Stimulated activated CD8-positive, alpha-beta memory T cell treated with anti-CD3 and anti-CD28 coated beads, Interleukin-7, amount 100 ng/mL, for 48 hours (primary cell): ENCODE measurements around the gene NUP188.

Experiments
- DNase-seq, 2 donors: peaks; one replicate each; pipeline ENCODE4 v3.0.0-alpha.2; 2020; ENCODE audit warnings: low read depth in 1 of 2; ENCODE audit errors: extremely low read depth in 1 of 2

The NUP188 gene

DNA sequence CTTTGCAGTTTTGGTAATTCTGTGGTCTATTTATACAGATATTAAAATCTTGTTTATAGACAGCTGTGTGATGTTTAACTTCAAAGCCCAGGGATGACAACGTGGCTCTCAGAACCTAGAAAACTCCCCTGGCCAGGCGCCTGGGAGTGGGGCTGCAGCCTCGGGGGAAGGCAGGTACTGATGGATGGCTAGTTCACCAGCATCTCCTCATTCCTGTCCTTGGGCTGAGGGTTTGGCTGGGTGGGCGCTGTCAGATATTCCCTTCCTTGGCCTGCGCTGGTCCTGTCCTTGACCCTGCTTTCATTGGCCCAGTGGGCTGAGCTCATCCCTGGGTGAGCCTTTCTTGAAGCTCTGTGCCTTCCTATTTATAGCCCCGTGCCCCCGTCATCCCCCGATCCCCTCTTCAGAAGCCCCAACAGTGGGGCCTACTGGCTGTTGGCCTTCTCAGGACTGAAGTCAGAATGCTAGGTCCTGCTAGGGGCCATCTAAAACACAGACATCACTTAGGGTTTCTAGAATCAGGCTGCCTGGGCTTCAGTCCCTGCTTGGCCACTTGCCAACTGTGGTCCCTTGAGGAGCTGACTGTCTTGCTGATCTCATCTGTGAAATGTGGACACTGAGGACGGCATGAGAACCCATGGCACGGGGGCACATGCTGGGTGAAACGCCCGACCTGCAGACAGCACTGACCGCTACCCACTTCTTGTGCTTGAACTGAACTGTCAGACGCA lies 59.7 kb downstream of the NUP188 start:
- DNase-seq = no peak

DNA sequence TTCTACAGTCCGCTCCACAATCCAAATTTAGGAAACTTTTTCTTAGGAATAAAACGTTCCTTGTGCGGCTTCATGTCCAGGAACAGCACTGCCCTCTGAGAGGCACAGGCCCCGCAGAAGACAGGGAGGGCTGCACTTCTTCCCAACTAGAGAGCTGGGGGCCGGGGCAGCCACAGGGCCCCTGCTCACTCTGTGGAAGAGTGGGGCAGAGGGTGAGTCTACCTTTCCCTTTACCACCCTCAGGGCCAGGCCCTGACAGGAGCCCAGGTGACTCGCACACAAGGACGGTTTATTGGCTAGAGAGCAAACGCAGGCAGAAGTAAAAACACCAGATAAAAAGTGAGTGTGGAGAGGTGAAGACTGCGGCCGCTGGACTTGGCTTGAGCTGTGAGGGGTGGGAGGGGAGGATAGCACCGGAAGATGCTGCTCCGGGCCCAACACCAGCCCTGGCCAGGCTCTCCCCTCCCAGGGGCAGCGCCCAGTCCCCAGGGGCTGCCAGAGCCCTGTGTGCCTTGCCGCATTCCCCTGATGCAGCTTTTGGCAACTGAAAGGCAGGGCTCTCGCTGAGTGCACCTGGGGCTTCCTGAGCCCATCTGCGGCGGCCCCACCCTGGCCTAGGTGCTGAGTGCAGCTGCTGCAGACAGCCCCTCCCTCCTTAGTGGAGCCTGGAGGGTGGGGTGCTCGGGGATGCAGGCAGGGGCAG lies 60.4 kb downstream of the NUP188 start:
- DNase-seq = no peak

DNA sequence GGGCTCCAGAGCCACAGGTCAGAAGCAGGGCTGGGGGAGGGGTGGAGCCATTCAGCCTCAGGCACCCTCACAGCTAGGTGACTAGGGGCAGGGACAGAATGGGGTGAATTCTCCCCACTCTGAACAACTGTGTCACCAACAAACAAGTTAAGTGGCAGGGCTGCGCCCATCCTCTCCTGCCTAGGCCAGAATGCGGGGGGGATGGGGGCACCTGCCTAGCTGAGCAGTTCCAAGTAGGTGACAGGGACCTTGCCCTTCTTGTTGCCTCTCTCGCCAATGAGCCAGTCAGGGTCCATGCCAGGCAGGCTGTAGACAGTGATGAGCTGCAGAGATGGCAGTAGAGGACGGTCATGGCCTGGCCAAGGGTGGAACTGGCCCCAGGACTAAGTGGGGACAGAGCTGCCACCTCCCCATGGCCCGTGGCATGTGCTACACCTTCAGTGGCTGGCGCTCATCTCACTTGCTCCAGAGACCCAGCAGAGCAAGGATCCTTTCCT lies 61.0 kb downstream of the NUP188 start:
- DNase-seq = no peak

DNA sequence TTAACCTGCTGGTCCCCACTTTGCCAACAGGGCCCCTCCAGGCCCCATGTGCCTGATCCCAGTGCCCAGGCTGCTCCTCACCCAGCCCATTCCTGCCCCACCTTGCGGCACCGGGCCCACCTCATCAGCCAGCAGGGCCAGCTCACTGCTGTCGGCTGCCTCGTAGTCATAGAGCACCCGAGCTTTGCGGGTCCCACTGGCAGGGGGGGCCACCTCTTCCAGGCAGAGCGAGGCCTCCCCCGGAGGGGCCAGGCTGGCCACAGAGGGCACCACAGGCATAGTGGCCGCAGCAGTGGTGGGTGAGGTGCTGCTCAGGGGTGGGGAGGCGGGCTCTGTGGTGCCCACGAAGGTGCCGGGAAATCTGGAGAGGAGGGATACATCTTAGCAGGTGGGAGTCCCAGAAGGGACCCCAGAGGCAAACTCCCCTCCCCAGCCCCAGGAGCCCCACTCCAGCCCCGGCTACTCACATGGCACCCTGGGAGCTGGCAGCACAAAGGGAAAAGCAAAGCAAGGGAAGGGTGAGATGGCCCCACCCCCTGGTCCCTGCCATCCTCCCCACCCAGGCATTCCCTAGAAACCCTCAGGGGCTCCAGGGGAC lies 61.6 kb downstream of the NUP188 start:
- DNase-seq = no peak

DNA sequence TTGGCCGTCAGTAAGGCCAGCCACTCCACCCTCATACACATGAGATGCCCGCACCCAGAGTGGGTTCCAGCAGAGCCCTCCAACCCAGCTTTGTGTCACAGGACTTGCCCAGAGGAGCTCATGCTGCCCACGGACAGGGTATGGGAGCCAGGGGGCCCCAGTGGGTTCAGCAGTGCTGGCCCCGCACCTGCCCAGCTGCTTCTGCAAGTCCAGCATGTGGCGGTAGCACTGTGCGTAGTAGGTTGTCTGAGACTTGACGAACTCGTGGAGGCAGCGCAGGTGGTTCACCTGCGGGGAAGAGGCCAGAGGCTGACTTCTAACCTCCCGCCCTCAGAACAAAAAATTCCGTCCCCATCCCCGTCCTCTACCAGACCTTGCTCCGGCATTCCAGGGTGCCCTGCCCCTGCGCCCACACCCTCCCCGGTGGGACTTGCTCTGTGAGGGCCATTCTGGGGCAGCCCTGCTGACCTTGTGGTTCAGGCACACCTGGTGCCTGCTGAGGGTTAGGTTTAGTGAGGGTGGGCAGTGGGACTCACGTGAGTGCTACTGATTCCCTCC lies 62.2 kb downstream of the NUP188 start:
- no peak for DNase-seq

DNA sequence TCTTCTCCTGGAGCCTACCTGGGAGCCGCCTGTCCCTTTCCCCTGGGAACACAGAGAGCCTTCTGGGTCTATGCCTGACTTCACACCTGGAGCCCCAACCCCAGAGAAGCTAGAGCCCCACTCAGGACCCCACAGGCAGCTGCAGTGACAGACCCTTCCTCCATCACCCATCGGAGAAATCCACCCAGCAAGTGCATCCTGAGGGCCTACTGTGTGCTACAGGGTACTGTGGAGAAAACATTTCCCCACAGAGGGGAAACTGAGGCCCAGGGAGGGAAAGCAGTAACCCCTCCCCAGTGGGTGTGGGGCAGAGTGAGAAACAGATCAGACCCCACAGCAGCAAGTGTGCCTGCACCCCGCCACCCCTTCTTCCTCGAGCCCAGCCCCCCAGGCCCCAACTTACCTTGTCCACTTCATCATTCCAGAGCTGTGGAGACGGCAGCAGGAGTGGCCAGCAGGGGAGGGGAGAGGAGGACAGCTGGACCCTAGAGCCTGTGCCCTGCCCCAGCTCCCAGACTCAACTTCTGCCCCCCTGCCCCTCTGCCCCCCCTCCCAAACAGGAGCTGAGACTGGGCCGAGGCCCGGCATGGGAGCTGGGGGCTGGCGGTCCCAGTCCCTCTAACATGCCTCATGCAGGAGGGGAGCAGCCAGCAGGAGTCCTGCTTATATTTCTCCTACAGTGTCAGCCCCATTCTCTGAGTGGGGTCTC lies 62.9 kb downstream of the NUP188 start:
- DNase-seq = no peak

DNA sequence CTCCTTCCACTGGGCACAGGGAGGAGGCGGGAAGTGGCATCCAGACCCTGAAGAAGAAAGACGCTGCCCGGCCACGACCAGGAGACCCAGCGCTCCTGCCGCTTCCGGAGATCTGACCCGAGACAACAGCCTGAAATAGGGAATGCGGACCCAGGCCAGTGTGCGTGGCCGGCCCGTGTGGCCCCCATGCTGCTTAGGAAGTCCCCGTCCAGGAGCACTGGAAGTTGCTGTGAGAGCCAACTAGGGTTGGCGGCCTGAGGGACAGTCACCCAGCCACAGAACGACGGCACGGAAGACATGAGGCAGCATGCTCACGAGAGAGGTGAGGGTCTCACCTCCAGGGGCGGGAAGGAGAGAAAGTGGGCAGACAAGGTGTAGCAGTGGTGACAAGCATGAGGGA lies 63.7 kb downstream of the NUP188 start:
- no peak for DNase-seq

DNA sequence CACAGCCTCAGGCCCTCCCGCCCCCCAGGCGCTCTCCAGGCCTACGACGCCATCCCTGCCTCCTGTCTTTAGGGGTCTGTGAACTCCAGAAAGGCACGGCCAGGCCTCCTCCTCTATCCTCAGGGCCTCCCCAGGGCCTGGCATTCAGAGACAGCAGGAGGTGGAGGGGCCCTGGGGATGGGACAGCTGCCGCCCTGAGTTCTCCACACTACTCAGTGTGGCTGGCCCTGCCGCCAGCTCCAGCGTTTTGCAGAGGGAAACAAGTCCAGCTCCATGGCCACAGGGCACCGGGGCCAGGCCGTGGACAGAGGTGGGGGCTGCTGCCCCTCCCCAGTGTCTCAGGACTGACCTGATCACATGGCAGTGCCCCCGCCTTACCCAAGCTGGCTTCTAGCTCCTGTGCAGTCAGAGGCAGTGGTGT lies 64.3 kb downstream of the NUP188 start:
- no peak for DNase-seq

DNA sequence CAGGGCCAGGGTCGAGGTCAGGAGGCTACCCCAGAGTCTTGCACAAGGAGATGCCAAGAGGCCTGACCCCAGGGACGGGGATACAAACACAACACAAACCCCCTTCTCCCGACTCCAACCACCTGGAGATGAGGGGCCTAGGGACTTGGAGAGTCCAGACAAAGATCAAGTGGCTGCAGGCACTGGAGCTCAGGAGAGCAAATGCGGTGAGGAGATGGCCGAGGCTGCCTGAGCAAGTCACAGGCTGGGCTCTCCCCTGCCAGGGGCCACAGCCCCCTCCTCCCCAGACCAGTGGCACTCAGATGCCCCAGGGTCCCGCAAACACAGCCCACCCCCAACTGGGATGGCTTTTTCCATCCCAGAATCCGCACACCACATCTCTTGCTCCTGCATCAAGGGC lies 64.8 kb downstream of the NUP188 start:
- no peak for DNase-seq

DNA sequence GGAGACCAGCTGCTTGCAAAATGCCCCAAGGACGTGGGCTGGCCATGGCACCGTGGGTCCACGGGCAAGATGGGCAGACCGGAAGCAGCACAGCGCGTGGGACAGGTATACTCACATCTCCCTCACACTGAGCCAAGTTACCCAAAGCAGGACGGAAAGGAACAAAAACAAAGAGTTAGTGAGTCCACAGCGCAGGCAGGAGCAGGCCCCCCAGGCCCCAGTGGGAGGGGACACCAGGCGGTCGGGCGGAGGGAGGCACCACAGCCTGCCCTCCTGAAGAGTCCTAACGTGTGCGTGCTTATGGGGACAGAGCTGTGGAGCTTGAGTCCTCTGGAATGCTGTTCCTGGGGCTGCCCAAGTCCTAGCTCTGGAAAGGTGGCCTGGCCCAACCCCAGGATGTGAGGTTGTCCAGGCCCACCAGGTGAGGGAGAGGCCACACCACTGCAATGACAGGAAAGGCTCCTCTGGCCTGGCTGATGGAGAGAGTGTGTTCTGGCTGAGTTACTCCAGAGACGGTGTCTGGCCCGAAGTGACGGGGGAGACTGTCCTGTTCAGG lies 65.5 kb downstream of the NUP188 start:
- DNase-seq = no peak

DNA sequence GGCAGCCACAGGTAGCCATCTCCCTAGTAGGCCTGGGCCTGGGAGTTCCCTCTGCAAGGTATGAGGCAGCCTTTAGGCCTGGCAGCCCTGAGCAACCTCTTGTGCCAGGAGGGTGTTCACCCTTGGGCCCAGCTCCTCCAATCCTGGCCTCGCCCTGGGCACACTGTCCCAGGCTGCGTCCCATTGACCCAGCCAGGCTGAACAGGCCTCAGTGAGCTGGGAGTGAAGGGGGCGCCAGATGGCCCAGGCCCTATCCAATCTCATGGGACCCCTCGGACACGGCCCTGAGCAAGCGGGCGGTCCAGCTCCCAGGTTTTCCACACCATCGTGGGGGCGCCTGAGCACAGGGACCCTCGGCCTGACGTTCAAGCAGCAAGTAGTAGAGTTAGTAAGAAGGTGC lies 66.2 kb downstream of the NUP188 start:
- DNase-seq = no peak

DNA sequence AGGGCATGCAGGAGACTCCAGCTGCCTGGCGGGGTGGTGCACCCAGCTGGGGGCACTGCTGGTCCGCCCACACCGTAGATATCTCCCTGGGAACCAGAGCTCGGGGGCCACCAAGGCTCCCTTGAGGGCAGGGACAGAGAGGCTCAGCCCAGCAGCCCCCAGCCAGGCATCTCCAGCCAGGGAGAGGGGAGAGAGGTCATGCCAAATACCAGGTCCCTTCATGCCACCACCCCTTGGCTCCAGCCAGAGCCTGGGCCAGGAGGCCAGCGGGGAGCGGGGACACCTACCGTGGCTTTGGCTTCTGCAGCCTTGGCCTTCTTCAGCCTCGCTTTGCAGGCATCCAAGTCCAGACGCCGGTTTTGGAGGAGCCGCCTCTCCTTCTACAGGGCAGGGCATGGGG lies 66.6 kb downstream of the NUP188 start:
- DNase-seq = no peak

DNA sequence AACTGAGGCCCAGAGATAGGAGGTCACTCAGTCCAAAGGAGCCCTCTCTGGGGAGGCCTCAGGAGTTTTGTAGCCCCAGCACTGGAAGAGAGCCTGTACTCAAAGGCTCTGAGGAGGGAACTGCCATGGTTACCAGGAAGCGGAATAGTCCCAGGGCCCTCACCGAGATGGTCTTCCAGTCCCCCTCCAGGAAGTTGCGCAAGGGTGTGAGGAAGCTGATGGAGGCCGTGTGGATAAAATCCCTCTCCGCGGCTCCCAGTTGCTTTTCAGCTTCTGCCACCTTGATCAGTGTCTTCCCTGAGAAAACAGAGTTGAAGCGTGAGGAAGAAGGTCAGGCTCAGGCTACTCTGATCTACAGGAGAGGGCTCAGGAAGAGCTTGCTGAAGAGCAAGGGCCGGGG lies 67.1 kb downstream of the NUP188 start:
- no peak for DNase-seq

DNA sequence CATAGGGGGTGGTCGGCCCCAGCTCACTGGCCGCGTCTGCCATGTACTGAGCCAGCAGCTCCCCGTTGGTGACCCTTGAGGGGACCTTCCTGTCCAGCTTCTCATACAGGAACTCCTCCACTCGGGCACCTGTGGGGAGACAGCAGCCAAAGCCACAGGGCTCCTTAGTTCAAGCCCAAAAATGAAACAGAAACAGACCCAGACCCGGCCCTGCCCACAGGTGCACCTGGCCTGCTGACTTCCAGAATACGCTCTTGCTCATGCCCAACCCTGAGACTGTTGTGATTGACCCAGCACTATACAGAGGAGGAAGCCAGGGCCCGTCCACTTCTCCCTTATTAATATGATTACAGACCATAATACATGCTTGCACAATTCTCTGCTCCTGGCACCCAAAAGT lies 73.6 kb downstream of the NUP188 start:
- no peak for DNase-seq

DNA sequence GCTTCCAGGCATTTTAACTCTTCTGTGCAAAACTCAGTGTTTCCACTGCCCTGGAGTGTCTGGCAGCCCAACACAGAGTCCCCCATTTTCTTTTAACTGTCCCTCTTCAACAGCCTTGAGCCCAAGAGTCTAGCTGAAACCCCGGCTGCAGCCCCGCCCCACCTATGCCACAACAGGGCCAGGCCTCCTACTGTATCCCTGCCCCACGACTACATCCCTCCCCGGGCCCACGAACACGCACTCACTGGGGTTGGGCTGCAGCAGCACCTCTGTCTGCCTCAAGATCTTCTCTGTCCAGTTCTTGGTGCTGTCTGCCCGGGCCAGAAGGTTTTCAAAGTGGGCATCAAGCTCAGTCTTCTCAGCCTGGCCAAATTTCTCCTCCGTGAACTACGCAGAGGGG lies 74.5 kb downstream of the NUP188 start:
- DNase-seq = no peak

DNA sequence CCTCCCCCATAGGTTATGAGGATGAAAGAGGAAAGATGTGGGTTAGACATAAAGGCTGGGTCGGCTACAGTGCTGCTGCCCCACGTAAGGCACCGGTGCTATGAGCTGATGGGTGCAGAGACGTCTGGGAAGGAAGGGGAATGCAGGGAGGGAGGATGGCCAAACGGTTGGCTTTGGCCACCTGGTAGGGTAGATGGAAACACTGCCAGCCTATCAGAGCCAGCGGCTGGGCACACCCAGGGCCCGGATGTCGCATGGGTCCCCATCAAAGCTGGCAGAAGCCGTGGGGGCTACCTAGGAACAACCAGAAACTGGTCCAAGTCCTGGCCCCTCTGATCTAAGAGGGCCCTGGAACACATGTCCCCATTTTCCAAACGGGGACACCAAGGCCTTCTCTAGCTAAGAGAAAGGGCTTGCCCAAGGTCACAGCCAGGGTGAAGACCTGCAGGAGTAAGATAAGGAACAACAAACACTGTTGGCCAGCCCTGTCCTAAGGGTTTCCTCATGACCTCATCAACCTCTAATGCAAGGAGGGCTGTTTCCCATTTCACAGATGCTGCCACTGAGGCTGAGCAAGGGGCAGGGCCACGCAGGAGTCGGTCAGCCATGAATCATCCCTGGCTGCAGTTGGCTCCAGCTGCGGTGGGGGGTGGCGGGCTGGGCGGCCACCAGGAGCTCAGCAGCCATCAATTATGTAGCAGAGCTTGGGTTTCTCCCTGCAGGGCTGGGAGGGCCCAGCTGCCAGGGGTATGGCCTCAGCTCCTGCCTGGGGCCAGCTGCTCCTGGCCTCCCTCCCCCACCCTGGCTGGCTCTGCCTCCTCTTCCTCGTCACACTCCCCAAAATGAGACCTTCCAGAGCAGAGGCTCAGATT lies 75.8 kb downstream of the NUP188 start:
- DNase-seq = no peak

DNA sequence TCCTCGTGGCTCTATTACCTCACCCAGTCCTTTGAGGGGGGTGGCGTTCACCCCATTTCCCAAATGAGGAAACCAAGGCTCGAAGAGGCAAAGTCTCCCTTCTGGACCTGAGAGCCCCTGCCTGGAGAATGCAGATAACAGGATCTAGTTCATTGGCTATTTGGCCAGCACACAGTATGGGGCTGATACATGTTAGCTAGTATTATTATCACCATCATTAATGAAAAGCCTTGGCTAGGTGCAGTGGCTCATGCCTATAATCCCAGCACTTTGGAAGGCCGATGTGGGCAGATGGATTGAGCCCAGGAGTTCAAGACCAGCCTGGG lies 76.4 kb downstream of the NUP188 start:
- DNase-seq = no peak

DNA sequence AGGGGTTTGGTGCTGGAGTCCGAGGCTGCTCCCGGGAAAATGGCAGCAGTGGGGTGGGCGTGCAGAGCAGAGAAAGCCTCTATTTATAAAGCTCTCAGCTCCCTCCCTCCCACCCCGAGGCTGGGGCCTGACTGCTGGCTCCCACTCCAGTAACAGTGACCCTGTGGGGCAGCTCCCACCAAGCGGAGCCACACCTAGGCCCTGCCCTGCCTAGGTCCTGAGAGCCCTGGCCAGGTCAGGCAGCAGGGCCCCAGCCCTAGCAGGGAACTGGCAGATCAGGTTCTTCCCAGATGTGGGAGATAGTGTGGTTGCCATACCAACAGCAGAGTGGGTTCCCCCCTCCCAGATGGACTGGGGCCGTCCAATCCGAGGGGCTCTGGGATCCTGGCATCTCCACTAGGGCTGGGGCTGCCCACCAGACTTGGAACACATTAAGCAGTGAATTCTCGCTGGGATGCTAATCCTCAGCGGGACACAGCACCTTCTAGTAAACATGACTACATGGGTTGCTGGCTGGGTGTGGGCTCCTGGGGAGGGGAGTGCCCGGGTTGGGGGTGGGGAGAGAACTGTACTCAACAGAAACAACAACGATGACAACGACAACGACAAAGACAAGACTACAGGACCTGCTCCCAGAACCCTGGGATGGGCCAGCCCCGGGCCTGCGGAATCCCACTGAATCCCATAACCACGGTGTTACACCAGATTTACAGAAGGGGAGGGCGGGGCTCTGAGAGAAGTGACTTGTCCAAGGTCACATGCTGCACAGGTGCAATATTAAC lies 79.1 kb downstream of the NUP188 start:
- DNase-seq = no peak

DNA sequence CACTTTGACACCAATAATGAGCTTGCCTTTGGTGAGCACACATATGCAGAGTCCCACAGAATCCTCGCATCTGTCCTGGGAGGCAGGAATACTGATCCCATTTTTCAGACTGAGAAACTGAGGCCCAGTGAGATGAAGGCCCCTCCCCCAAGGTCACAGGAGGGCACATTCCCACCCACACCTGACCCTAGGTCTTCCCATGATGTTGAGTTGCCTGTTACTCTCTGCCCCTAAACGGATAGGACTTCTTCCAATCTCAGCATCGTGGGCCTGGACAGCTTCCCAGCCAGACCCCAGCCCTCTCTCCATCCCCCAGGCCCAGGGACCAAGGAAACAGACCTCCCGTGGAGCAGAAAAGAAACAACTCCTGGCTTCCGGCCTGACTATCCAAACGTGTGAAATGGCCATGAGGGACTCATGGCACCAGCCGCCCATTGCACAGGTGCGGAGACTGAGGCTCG lies 79.8 kb downstream of the NUP188 start:
- no peak for DNase-seq
